Upper lobe of left lung (tissue), 6 donors: ENCODE data around the gene ZNF83. TPM values are rescaled to one million over a fixed set of nuclear protein-coding genes. Genes with fewer than 3 reads are reported as not detected.
A peak's percentile ranks its signal among the peaks of the same experiment; 100 is the strongest.
"Not testable (repeated sequence)": the region's sequence is repeated elsewhere in the genome, so short reads cannot be mapped to it uniquely, and the experiment has no call there.

ENCODE experiments used
- ATAC-seq, 2 donors: fragments of 200-7000 bp; cut with Tn5 transposase; one replicate each; pipeline ENCODE4 v1.9.1; 2022; ENCODE audit warnings: mild to moderate bottlenecking in 2 of 2, moderate library complexity in 2 of 2; ENCODE audit not compliant: low FRiP score in 2 of 2
- DNase-seq, 2 donors: peaks; one replicate each; pipeline ENCODE4 v3.0.0-alpha.2; 2019 to 2020
- H3K27ac ChIP-seq, 4 donors: fragments of 200-600 bp; sonication (generic); one replicate each; pipeline ENCODE4 v1.5.1; 2016 to 2019
- H3K27me3 ChIP-seq, 4 donors: fragments of 200-600 bp; sonication (generic); one replicate each; pipeline ENCODE4 v1.5.1; 2017 to 2019
- H3K36me3 ChIP-seq, 4 donors: fragments of 200-600 bp; sonication (generic); one replicate each; pipeline ENCODE4 v1.5.1; 2016 to 2019
- H3K4me1 ChIP-seq, 4 donors: fragments of 200-600 bp; sonication (generic); one replicate each; pipeline ENCODE4 v1.5.1; 2018 to 2019
- H3K4me3 ChIP-seq, 4 donors: fragments of 200-600 bp; sonication (generic); one replicate each; pipeline ENCODE4 v1.5.1; 2017 to 2019; ENCODE audit warnings: mild to moderate bottlenecking in 2 of 4, moderate library complexity in 1 of 4
- H3K9me3 ChIP-seq, 4 donors: fragments of 200-600 bp; sonication (generic); one replicate each; pipeline ENCODE4 v1.5.1; 2018 to 2019
- EP300 ChIP-seq, 4 donors: sonication (generic); formaldehyde crosslinking; IDR thresholded peaks; one replicate each; pipeline ENCODE4 v1.5.1; 2017; ENCODE audit warnings: antibody characterized with exemption in 4 of 4, control low read depth in 2 of 4
- POLR2A ChIP-seq, 4 donors: fragments of 450-650 bp; IDR thresholded peaks; one replicate each; pipeline ENCODE4 v1.5.1; 2016 to 2017; ENCODE audit warnings: antibody characterized with exemption in 4 of 4, mild to moderate bottlenecking in 2 of 4
- POLR2AphosphoS5 ChIP-seq, 2 donors: sonication (generic); formaldehyde crosslinking; IDR thresholded peaks; one replicate each; pipeline ENCODE4 v1.5.1; 2017; ENCODE audit warnings: antibody characterized with exemption in 2 of 2
- WGBS, 2 donors: methylation state at CpG; one replicate each; pipeline ENCODE4 v1.1.5; 2017 to 2018; 5-methylcytosine and 5-hydroxymethylcytosine counted together
- total RNA-seq, 6 donors: library from RNA; depleted of rRNA in 4 of 6; stranded (reverse); fragments of >200 nt in 4 of 6; gene quantifications; one replicate each; pipeline versions ENCODE4 v1.1.0 to v1.2.1, GENCODE V29; 2016 to 2021
- TF ChIP-seq, protein P1 (sequence below), 6 experiments: fragments of 450-650 bp in 4 of 6; fragments of 200-600 bp in 2 of 6; sonication (generic) in 2 of 6; IDR thresholded peaks; one replicate each; pipeline ENCODE4 v1.5.1; 2016 to 2019; ENCODE audit warnings: antibody characterized with exemption in 6 of 6
- donor health status: DM: no; HTN: no; CAD: no; lungs with moderate emphysema.
- donor health status: DM: no; HTN: yes; CAD: no; lungs with severe emphysema.

The ZNF83 gene
- total RNA-seq, 6 donors from 2014 or later = 27.3 to 161 (median 45.5) TPM

DNA sequence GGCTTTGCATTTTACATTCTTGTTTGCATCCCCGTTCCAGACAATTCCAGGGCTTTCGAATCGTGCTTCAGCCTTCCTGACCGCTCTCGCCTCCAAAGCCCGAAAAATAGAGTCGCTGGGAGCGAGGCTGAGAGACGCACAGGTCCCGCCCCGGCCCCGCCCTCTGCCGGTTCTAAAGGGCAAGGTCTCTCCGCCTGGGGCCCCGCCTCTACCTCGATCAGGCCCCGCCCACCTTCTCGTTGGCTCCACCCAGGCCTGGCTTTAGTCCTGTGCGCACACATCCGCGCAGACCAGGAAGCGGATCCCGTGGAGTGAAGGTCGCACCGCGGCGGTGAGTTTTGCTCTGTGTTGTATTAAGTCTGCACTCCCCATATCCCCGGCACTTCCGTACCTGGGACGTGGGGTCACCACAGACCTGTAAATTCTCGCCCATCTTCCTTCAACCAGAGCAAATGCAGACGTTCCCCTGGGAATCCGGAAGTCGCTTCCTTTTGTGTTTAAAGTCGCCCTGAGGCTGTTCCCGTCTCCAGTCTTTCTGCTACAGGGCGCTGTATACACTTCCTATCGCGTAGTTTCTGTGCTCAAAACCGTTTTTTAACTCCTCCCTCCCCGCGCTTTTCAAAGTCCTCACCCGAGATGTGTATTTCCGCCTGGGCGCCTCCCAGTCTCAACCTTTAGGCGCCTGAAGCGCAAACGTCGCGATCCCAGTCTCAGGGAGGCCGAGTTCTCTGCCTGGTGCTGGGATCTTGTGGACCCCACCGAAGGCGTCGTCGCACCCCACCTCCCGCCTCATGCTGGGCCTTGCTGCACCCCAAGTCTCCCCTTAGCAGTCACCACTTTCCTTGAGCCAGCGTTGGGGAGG, 67.9 kb downstream of the ZNF83 start, which contains the start of gene ZNF701:
ZNF701 (plus strand) TSS at position 288 of the 862 bp plus-strand sequence. CDS start 3,861 bp downstream, outside the sequence.
- peak within 1 kb of the TSS; percentile 82 to 94 (median 85) for H3K27ac ChIP-seq
- TF ChIP-seq, protein P1, sequence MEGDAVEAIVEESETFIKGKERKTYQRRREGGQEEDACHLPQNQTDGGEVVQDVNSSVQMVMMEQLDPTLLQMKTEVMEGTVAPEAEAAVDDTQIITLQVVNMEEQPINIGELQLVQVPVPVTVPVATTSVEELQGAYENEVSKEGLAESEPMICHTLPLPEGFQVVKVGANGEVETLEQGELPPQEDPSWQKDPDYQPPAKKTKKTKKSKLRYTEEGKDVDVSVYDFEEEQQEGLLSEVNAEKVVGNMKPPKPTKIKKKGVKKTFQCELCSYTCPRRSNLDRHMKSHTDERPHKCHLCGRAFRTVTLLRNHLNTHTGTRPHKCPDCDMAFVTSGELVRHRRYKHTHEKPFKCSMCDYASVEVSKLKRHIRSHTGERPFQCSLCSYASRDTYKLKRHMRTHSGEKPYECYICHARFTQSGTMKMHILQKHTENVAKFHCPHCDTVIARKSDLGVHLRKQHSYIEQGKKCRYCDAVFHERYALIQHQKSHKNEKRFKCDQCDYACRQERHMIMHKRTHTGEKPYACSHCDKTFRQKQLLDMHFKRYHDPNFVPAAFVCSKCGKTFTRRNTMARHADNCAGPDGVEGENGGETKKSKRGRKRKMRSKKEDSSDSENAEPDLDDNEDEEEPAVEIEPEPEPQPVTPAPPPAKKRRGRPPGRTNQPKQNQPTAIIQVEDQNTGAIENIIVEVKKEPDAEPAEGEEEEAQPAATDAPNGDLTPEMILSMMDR (IDR thresholded peaks at IDR 0.05) = peak; percentile 45 to 63 (median 50)
- peak; percentile 55 to 92 (median 82) for TF ChIP-seq POLR2A (IDR thresholded peaks at IDR 0.05)
- no peak for TF ChIP-seq EP300 (IDR thresholded peaks at IDR 0.05)
- TF ChIP-seq POLR2AphosphoS5 (IDR thresholded peaks at IDR 0.05) = peak; percentile 98
- ATAC-seq = peak; percentile 100
- H3K9me3 ChIP-seq = peaks cover 0 to 37% (median 22%) of the 10 kb centered on the region in 4 donors
- H3K4me1 ChIP-seq = peaks cover 7 to 18% (median 12%) of the 10 kb centered on the region in 4 donors
- WGBS, 2 donors = 0 to 1% methylated on average over 30 to 55 of the region's 57 CpGs
- H3K27me3 ChIP-seq = no peaks in the 10 kb centered on the region
- H3K36me3 ChIP-seq = peaks cover 8 to 31% (median 20%) of the 10 kb centered on the region in 4 donors
- H3K4me3 ChIP-seq = peak within 1 kb of the TSS; percentile 70 to 92 (median 76)
- DNase-seq = peak; percentile 96 to 98

DNA sequence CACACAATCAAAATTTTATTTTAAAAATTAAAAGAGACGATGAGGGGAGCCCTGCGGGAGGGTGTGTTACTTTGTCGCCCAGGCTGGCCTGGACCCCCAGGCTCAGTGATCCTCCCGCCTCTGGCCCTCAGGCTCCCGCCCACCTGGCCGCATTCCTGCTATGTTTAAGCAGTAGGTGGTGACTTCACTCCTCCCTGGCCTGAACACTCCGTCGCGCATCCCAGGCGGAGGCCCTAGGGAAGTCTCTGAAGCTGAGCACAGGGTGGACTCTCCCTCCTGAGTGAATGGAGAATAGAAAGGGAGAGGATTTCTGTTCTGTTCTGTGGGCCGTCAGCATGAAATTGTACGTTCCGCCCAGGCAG, 68.5 kb downstream of the ZNF83 start:
- peak overlapping the region in 3 of 4 donors; percentile 70 to 80 (median 71) for H3K4me3 ChIP-seq
- not testable (repeated sequence) for H3K27me3 ChIP-seq
- H3K27ac ChIP-seq = peak overlapping the region; percentile 82 to 94 (median 85)
- peak; percentile 35 to 56 for ATAC-seq
- peaks cover 0 to 42% (median 28%) of the 10 kb centered on the region in 4 donors for H3K9me3 ChIP-seq
- WGBS, 2 donors = 11 to 12% methylated on average over 13 of the region's 13 CpGs
- H3K36me3 ChIP-seq = peaks cover 5 to 25% (median 14%) of the 10 kb centered on the region in 4 donors
- peaks cover 7 to 18% (median 12%) of the 10 kb centered on the region in 4 donors for H3K4me1 ChIP-seq
- DNase-seq = peak in 1 of 2 donors; percentile 61

DNA sequence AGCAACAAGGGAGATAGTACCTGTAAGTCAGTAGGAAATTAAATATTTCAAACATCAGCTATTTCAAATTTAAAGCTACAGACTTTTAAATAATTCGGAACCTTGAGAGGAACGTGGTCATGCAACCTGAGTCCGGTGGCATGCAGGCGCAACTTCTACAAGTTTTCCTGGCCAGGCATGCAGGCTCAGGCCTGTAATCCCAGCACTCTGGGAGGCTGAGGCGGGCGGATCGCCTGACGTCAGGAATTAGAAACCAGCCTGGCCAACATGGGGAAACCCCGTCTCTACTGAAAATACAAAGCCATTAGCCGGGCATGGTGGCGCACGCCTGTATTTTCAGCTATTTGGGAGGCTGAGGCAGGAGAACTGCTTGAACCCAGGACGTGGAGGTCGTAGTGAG, 70.2 kb downstream of the ZNF83 start:
- H3K27ac ChIP-seq = no peak overlapping the region
- H3K27me3 ChIP-seq = no peaks in the 10 kb centered on the region
- ATAC-seq (no peak), DNase-seq (peak in 1 of 2 donors; percentile 24)
- H3K9me3 ChIP-seq = peaks cover 0 to 54% (median 44%) of the 10 kb centered on the region in 4 donors
- no peak overlapping the region for H3K4me3 ChIP-seq
- WGBS, 2 donors = 95 to 96% methylated on average over 14 of the region's 14 CpGs
- peaks cover 0 to 14% (median 3%) of the 10 kb centered on the region in 4 donors for H3K36me3 ChIP-seq
- H3K4me1 ChIP-seq = peaks cover 7 to 18% (median 12%) of the 10 kb centered on the region in 4 donors
- TF ChIP-seq POLR2AphosphoS5 (IDR thresholded peaks at IDR 0.05) (no peak), EP300 (IDR thresholded peaks at IDR 0.05) (no peak), POLR2A (IDR thresholded peaks at IDR 0.05) (no peak)
- TF ChIP-seq, protein P1 (IDR thresholded peaks at IDR 0.05) = no peak

DNA sequence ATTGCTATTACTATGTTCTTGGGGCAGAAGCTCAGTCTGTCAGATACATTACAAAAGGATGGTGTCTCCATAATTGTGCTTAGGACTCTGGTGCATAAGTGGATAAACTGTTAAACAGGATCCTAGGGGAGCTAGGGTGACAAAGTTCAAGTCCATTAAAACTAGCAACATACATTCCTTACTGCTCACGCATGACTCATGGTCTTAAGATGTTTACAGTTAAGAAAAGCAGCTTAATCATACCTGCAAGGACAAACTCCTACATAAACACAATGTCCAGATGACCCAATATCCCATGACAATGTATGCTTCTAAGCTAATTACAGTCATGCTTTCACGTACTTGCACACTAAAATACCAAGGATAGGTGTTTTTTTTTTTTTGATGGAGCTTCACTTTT, 71.6 kb downstream of the ZNF83 start:
- H3K9me3 ChIP-seq = peaks cover 0 to 67% (median 51%) of the 10 kb centered on the region in 4 donors

DNA sequence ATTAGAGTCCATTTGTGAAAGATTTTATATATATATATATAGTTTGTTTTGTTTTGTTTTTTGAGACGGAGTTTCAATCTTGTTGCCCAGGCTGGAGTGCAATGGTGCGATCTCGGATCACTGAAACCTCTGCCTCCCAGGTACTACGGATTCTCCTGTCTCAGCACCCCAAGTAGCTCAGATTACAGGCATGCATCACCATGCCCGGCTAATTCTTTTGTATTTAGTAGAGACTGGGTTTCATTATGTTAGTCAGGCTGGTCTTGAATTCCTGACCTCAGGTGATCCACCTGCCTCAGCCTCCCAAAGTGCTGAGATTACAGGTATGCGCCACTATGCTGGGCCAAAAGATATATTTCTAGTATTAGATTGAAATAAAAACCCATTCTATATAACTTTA, 72.0 kb downstream of the ZNF83 start:
- DNase-seq = no peak
- peaks cover 0 to 18% (median 10%) of the 10 kb centered on the region in 4 donors for H3K36me3 ChIP-seq
- H3K9me3 ChIP-seq = peaks cover 0 to 72% (median 56%) of the 10 kb centered on the region in 4 donors
- H3K4me3 ChIP-seq = no peak overlapping the region
- TF ChIP-seq, protein P1 (IDR thresholded peaks at IDR 0.05) = no peak
- TF ChIP-seq POLR2AphosphoS5 (IDR thresholded peaks at IDR 0.05) (no peak), EP300 (IDR thresholded peaks at IDR 0.05) (no peak), POLR2A (IDR thresholded peaks at IDR 0.05) (no peak)
- ATAC-seq = no peak
- H3K4me1 ChIP-seq = peaks cover 7 to 16% (median 11%) of the 10 kb centered on the region in 4 donors
- no peaks in the 10 kb centered on the region for H3K27me3 ChIP-seq
- 92 to 94% methylated on average over 6 of the region's 6 CpGs for WGBS, 2 donors
- no peak overlapping the region for H3K27ac ChIP-seq

More for the DNA sequence above, 71.6 kb downstream of the ZNF83 start:
- Histone ChIP-seq H3K4me1 (peaks cover 7 to 18% (median 12%) of the 10 kb centered on the region in 4 donors), H3K36me3 (peaks cover 0 to 13% (median 7%) of the 10 kb centered on the region in 4 donors), H3K27ac (no peak overlapping the region), H3K4me3 (no peak overlapping the region), H3K27me3 (no peaks in the 10 kb centered on the region)
- TF ChIP-seq POLR2A (IDR thresholded peaks at IDR 0.05) = no peak
- TF ChIP-seq POLR2AphosphoS5 (IDR thresholded peaks at IDR 0.05) = no peak
- no peak for TF ChIP-seq EP300 (IDR thresholded peaks at IDR 0.05)
- TF ChIP-seq, protein P1 (IDR thresholded peaks at IDR 0.05) = no peak
- WGBS, 2 donors = 94 to 95% methylated on average over 2 of the region's 2 CpGs
- no peak for ATAC-seq
- DNase-seq = no peak
